Uterus (tissue), 2 donors: ENCODE data around the gene MINDY4B.

ENCODE experiments used
- CTCF ChIP-seq, 4 experiments: fragments of 200-600 bp in 2 of 4; fragments of 450-650 bp in 2 of 4; sonication (generic) in 2 of 4; IDR thresholded peaks; one replicate each; pipeline ENCODE4 v1.5.1; 2016 to 2019; ENCODE audit warnings: antibody characterized with exemption in 4 of 4, mild to moderate bottlenecking in 2 of 4, moderate library complexity in 1 of 4
- POLR2A ChIP-seq, 2 donors: fragments of 450-650 bp; IDR thresholded peaks; one replicate each; pipeline ENCODE4 v1.6.1; 2016; ENCODE audit warnings: antibody characterized with exemption in 2 of 2, mild to moderate bottlenecking in 1 of 2, moderate library complexity in 1 of 2

GRCh38 chr3:150871192-150871591, 34.0 kb downstream of the MINDY4B start:
- TF ChIP-seq POLR2A (IDR thresholded peaks at IDR 0.05) (no peak), CTCF (IDR thresholded peaks at IDR 0.05) (no peak)
